HG03139 (cell line): ENCODE data around the gene CGB5.
A peak's percentile ranks its signal among the peaks of the same experiment; 100 is the strongest.

Source experiments
- ATAC-seq: cut with Tn5 transposase; IDR thresholded peaks from one replicate; pipeline ENCODE4 v1.9.1; 2021; ENCODE audit not compliant: unreplicated experiment

CGB5 gene

GRCh38 chr19:49085020-49085867, 41.6 kb downstream of the CGB5 start, which contains the start of gene SNRNP70:
SNRNP70 (plus strand) TSS chr19:49085451; CDS start chr19:49086415, 964 bp downstream.
- ATAC-seq = peak; percentile 73

GRCh38 chr19:49085868-49086232, 42.2 kb downstream of the CGB5 start:
- ATAC-seq = no peak

GRCh38 chr19:49086296-49086695, 42.6 kb downstream of the CGB5 start:
- no peak for ATAC-seq

GRCh38 chr19:49091391-49092038, 47.9 kb downstream of the CGB5 start:
- ATAC-seq = no peak

- ATAC-seq = no peak
These were observed 49.0 kb downstream of the CGB5 start for GRCh38 chr19:49092686-49093085.
